SK-N-MC (cell line): Measurements from ENCODE around the gene FADS3.

Experiments
- DNase-seq: peaks from one replicate; pipeline ENCODE4 v3.0.0-alpha.2; 2011; ENCODE audit warnings: low read depth, low spot score
- H3K27ac ChIP-seq: fragments of 200-600 bp; sonication (generic); 2 replicates; pipeline ENCODE4 v1.5.1; 2016; ENCODE audit warnings: mixed run types
- H3K36me3 ChIP-seq: fragments of 200-600 bp; sonication (generic); 2 replicates; pipeline ENCODE4 v1.6.1; 2017; ENCODE audit warnings: antibody characterized with exemption, low read length, mixed read lengths; ENCODE audit not compliant: insufficient read depth
- H3K4me3 ChIP-seq: fragments of 200-600 bp; sonication (generic); 2 replicates; pipeline ENCODE4 v1.5.1; 2016
- H3K9ac ChIP-seq: fragments of 200-600 bp; sonication (generic); 2 replicates; pipeline ENCODE4 v1.8.0; 2017; ENCODE audit warnings: mixed run types, mixed read lengths; ENCODE audit not compliant: insufficient read length
- H3K9me3 ChIP-seq: fragments of 200-600 bp; sonication (generic); 2 replicates; pipeline ENCODE4 v1.6.1; 2017; ENCODE audit warnings: low read depth, mild to moderate bottlenecking, antibody characterized with exemption, low read length, moderate library complexity, mixed read lengths
- EZH2 ChIP-seq: fragments of 200-600 bp; sonication (generic); IDR thresholded peaks from one replicate; pipeline ENCODE4 v1.6.1; 2017; ENCODE audit warnings: antibody characterized with exemption
- FOXP2 ChIP-seq: optimal IDR thresholded peaks from 2 replicates; pipeline ENCODE3; 2011; ENCODE audit warnings: mild to moderate bottlenecking, moderate library complexity; ENCODE audit not compliant: insufficient read depth; ENCODE audit errors: extremely low read length, control extremely low read depth
- POLR2AphosphoS5 ChIP-seq: IDR thresholded peaks from 2 replicates; pipeline ENCODE4 v1.6.1; 2012; ENCODE audit warnings: mild to moderate bottlenecking, low read depth, low read length, borderline replicate concordance

FADS3 gene

GRCh38 chr11:61881397-61881796 lies 9.9 kb downstream of the FADS3 start:
- Histone ChIP-seq H3K27ac (0 out of 2 replicates have a peak overlapping the region, but pooled peaks have one; percentile 30), H3K9ac (no peak overlapping the region), H3K36me3 (no peaks in the 10 kb centered on the region), H3K9me3 (no peaks in the 10 kb centered on the region), H3K4me3 (no peak overlapping the region)
- TF ChIP-seq FOXP2 (no peak), POLR2AphosphoS5 (no peak), EZH2 (no peak)
- no peak for DNase-seq

GRCh38 chr11:61880454-61880853 lies 10.9 kb downstream of the FADS3 start:
- Histone ChIP-seq H3K9ac (no peak overlapping the region), H3K9me3 (no peaks in the 10 kb centered on the region), H3K27ac (peak overlapping the region; percentile 76), H3K36me3 (no peaks in the 10 kb centered on the region), H3K4me3 (no peak overlapping the region)
- TF ChIP-seq EZH2 (no peak), POLR2AphosphoS5 (no peak), FOXP2 (no peak)
- DNase-seq, result no peak

- Histone ChIP-seq H3K27ac (peak overlapping the region; percentile 76), H3K4me3 (no peak overlapping the region), H3K9ac (no peak overlapping the region), H3K36me3 (no peaks in the 10 kb centered on the region), H3K9me3 (no peaks in the 10 kb centered on the region)
- DNase-seq, result no peak
- TF ChIP-seq EZH2, result no peak
Observed at GRCh38 chr11:61880031-61880430, 11.3 kb downstream of the FADS3 start.

- Histone ChIP-seq H3K4me3 (no peak overlapping the region), H3K9ac (no peak overlapping the region), H3K27ac (no peak overlapping the region), H3K36me3 (no peaks in the 10 kb centered on the region), H3K9me3 (no peaks in the 10 kb centered on the region)
- no peak for DNase-seq
- TF ChIP-seq POLR2AphosphoS5 (no peak), FOXP2 (no peak), EZH2 (no peak)
Observed at GRCh38 chr11:61879152-61879551, 12.2 kb downstream of the FADS3 start.

- Histone ChIP-seq H3K36me3 (no peaks in the 10 kb centered on the region), H3K9me3 (no peaks in the 10 kb centered on the region), H3K4me3 (no peak overlapping the region), H3K27ac (no peak overlapping the region), H3K9ac (no peak overlapping the region)
- DNase-seq, result no peak
- no peak for TF ChIP-seq FOXP2
- no peak for TF ChIP-seq POLR2AphosphoS5
- no peak for TF ChIP-seq EZH2
Observed at GRCh38 chr11:61875698-61876097, 15.6 kb downstream of the FADS3 start.

- TF ChIP-seq FOXP2 (no peak), POLR2AphosphoS5 (no peak), EZH2 (no peak)
- Histone ChIP-seq H3K36me3 (no peaks in the 10 kb centered on the region), H3K9me3 (no peaks in the 10 kb centered on the region), H3K27ac (no peak overlapping the region), H3K4me3 (no peak overlapping the region), H3K9ac (no peak overlapping the region)
- DNase-seq, result no peak
Observed at GRCh38 chr11:61874853-61875252, 16.5 kb downstream of the FADS3 start.

- no peak overlapping the region for H3K27ac ChIP-seq
- no peak overlapping the region for H3K4me3 ChIP-seq
- no peak for DNase-seq
- no peaks in the 10 kb centered on the region for H3K9me3 ChIP-seq
- H3K9ac ChIP-seq, result no peak overlapping the region
- TF ChIP-seq EZH2, result no peak
- TF ChIP-seq POLR2AphosphoS5, result no peak
- TF ChIP-seq FOXP2, result no peak
- no peaks in the 10 kb centered on the region for H3K36me3 ChIP-seq
Observed at GRCh38 chr11:61874377-61874809, 17.0 kb downstream of the FADS3 start.

GRCh38 chr11:61873588-61874376 lies 17.6 kb downstream of the FADS3 start:
- H3K4me3 ChIP-seq, result no peak overlapping the region
- no peak overlapping the region for H3K27ac ChIP-seq
- DNase-seq, result no peak
- H3K9ac ChIP-seq, result no peak overlapping the region
- no peaks in the 10 kb centered on the region for H3K9me3 ChIP-seq
- no peaks in the 10 kb centered on the region for H3K36me3 ChIP-seq
- TF ChIP-seq FOXP2, result no peak
- TF ChIP-seq POLR2AphosphoS5, result no peak
- no peak for TF ChIP-seq EZH2
